Right lobe of liver (tissue), 4 donors: ENCODE results near the gene CEP85.

Experiments
- POLR2A ChIP-seq: fragments of 450-650 bp; IDR thresholded peaks from one replicate; pipeline ENCODE4 v1.6.1; 2017; ENCODE audit warnings: antibody characterized with exemption, mild to moderate bottlenecking
- TF ChIP-seq, protein P1 (sequence below), 4 donors: fragments of 200-600 bp in 3 of 4; fragments of 450-650 bp in 1 of 4; IDR thresholded peaks; one replicate each; pipeline versions ENCODE4 v1.5.1 to v1.8.0; 2016 to 2022; ENCODE audit warnings: antibody characterized with exemption in 4 of 4, mild to moderate bottlenecking in 2 of 4
- donor health status: DM: no; HTN: no; CAD: no.
- donor health status: DM: no; HTN: no; CAD: no.
- donor health status: DM: no; HTN: yes; CAD: no.

DNA sequence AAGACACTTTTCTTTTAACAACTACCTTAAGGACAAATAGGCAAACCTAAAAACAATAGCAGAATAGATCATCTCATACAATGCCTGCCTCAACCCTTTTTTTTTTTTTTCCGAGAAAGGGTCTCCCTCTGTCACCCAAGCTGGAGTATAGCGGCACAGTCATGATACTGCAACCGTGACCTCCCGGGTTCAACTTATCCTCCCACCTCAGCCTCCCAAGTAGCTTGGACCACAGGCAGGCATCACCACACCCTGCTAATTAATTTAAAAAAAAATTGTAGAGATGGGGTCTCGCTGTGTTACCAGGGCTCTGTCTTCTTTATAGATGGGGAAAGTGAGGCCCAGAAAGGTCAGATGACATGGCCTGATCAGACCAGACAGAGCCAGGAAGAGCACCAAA, 53.8 kb downstream of the CEP85 start:
- TF ChIP-seq POLR2A = no peak
- TF ChIP-seq, protein P1, sequence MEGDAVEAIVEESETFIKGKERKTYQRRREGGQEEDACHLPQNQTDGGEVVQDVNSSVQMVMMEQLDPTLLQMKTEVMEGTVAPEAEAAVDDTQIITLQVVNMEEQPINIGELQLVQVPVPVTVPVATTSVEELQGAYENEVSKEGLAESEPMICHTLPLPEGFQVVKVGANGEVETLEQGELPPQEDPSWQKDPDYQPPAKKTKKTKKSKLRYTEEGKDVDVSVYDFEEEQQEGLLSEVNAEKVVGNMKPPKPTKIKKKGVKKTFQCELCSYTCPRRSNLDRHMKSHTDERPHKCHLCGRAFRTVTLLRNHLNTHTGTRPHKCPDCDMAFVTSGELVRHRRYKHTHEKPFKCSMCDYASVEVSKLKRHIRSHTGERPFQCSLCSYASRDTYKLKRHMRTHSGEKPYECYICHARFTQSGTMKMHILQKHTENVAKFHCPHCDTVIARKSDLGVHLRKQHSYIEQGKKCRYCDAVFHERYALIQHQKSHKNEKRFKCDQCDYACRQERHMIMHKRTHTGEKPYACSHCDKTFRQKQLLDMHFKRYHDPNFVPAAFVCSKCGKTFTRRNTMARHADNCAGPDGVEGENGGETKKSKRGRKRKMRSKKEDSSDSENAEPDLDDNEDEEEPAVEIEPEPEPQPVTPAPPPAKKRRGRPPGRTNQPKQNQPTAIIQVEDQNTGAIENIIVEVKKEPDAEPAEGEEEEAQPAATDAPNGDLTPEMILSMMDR (IDR thresholded peaks at IDR 0.05) = no peak
